GDM1 (cell line): ENCODE measurements around the gene ETV1.
"Not testable (repeated sequence)": the region's sequence is repeated elsewhere in the genome, so short reads cannot be mapped to it uniquely, and the experiment has no call there.

ENCODE experiments used
- DNase-seq: peaks from one replicate; lab custom pipeline; 2025; lab: John Stamatoyannopoulos, UW

Gene ETV1

DNA sequence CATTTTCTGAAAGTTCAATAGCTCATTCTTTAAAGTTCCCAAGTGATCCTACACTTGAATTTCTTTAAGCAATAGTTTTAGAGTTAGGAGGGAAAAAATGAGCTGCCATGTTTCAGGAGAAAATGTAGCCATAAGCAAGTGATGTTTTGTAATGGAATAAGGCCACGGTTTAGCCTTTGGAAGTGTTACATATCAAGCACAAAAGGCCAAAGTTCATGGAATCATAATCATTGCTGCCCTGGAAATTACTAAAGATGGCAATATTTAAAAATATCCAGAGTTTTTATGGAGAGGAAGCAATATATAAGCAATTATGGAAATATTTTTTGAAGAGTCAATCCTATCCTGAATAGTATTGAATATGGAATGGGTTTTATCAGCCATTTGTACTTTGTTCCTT is 68.4 kb downstream of the ETV1 start:
- DNase-seq: no peak

DNA sequence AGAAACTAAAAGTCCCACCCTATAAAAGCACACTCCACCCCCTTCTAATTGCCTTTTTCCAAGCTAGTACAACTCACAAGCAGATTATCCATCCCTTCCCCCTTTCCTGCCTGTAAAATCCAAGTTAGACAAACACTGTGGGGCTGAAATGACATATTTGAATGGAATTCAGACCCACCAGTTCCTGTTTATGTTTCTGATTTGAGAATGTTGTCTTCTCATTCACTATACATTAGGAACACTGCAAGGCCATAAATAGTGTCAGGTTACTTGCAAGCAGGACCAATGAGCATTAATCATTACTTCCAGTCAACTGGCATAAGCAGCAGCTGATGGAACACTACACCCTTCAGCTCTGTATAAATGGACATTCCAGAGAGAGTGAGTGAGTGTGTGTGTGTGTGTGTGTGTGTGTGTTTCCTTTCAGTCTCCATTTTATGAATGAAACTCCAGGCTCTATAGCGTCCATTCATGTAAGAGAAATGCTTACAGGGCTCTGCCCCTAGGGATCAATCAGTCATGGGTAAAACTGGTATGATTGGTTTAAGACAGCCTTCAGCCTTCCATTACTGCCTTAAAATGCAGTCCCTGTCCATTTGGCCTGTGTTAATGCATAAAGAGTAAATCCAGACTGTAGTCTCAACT is 69.3 kb downstream of the ETV1 start:
- DNase-seq: no peak

DNA sequence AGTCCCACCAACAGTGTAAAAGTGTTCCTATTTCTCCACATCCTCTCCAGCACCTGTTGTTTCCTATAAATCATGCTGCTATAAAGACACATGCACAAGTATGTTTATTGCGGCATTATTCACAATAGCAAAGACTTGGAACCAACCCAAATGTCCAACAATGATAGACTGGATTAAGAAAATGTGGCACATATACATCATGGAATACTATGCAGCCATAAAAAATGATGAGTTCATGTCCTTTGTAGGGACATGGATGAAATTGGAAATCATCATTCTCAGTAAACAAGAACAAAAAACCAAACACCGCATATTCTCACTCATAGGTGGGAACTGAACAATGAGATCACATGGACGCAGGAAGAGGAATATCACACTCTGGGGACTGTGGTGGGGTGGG is 71.1 kb downstream of the ETV1 start:
- not testable (repeated sequence) for DNase-seq

DNA sequence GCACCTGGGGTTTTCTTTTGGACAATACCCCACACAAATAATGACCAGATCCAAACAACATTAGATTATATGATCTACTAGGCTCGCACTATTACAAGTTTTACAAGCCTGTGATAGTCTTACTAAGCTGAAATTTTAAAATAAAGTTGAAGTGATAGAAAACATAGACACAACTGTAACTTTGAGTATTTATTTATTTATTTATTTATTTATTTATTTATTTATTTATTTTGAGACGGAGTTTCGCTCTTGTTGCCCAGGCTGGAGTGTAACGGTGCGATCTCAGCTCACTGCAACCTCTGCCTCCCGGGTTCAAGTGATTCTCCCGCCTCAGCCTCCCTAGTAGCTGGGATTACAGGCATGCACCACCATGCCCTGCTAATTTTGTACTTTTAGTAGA is 72.4 kb downstream of the ETV1 start:
- not testable (repeated sequence) for DNase-seq

DNA sequence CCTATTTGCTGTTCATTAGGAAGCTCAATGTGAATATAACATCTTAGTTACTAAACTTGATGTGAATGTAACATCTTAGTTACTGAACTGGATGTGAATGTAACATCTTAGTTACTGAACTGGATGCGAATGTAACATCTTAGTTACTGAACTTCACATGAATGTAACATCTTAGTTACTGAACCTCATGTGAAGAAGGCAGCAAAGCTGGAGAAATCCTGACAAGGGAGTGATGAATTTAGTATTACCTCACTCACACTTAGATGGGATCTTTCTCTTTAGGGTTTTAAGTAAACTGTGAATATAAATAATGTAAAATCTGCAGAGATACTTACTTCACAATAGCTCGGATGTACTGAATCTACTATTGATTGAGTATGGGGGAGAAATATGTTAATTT is 73.6 kb downstream of the ETV1 start:
- DNase-seq: no peak

DNA sequence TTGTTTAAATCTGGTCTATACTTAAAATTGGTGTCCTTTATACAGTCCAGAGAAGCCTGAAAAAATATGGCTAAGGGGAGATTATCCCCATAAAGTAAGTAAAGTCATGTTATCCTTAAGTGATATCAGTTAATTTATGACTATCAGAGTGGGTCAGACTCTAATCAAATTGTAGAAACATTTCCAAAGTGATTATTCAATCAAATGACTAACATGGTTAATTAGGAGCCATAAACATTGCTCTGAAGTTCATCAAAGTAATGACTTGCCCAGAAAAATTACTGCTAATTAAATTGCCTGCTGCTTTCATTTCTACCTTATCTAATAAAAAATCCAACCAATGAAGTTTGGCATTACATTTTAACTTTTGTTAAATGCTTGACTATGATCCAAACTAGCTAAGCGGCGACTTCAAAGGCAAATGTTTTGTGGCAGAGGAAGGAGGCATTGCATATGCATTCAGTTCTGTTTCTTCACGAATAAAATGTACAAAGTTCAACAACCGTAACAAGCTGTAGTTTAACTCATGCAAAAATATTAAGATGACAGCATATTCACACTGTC is 76.7 kb downstream of the ETV1 start:
- no peak for DNase-seq

DNA sequence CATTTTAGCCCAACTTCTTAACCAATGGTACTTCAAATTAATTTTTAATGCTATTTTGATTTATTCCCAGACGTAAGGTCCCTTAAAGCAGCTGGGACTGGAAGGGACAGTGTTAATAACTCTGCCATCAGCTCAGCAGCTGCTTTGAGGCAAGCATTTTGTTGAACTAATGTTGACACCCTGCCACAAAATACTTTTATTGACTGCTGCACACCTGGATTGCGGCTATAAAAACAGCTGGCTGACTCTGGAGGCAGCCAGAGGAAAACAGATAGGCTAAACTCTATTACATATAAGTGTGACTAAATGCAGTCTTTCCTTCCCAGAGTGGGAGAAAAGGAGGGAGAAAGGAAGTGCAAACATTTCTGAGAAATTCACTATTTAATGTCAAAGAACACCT is 77.6 kb downstream of the ETV1 start:
- no peak for DNase-seq

DNA sequence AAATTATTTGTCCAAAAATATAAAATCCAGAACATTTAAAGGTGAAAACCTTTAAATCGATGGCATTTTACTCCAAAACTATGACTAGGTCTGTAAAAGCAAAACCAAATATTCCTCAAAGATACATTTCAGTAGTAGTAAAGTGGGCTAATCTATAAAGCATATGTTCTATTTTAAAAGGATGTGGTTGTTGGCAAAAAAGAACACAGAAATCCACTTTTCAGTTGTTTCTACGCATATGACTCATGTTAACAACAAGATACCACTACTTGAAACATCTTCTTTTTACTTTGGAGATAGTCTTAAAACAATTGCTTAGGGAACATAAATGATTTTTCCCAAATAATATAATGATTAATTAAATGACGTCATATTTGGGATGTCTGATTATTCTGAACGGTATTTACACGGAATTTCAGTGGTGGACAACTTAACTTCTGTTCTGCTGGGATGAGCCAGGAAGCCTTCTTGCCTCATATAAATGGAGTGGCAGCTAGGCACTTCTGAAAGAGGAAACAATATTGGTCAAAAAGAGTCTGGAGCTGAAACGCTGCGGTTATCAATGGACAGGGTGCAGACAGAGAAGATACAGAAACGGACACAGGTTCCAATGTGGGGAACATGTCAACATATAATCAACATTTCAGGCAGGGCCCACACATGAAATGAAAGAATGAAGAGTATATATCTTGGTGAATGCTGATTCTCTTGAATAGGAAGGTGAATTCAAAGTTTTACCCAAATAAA is 78.5 kb downstream of the ETV1 start:
- DNase-seq: no peak

DNA sequence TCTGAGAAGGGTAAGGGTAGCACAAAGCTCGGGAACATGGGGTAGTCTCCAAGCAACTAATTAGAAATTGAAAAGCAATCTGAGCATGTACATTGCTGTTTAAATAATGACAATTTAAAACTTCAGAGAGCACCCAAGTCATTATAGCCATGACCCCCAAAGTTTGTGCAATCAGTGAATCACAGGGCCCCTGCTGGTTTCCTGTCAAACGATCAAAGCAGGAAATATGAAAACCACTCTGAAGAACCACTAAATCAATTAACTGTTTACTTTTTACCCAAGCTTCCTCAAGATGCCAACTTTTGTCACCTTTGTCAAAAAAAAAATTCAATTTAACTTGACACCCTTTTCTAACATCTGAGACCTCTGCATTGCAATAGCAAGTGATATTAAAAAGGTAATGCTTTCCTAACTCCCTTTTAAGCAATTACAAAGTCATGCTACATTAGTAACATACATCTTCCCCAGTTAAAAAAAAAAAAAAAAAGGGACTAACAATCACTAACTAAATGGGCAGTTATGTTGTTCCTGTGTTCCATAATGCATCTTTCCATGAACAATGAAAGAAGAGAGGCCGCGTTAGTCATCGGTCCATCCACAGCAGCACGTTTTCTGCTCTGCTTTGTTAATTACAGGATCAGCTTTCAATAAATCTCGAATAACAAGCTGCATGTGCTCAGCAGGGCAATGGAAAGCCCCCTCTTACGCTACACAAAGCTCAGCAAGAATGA is 80.6 kb downstream of the ETV1 start:
- no peak for DNase-seq

DNA sequence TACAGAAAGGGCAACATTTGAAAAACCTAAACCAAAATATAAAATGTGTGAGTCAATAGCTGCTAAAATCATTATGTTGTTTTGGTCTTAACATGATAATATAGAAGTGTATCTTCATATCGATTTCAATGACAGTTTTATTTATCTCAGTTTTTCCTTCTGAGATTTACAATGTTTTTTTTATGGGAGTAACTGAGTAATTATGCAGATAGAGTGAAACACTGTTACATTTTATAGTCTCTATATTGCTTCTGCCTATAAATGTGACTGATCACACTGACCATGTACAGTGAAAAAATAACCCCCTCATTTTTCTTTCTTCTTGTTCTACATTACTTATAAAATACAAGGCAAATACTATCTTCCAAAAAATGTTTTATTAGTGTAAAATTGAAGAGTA is 81.6 kb downstream of the ETV1 start:
- DNase-seq: no peak

DNA sequence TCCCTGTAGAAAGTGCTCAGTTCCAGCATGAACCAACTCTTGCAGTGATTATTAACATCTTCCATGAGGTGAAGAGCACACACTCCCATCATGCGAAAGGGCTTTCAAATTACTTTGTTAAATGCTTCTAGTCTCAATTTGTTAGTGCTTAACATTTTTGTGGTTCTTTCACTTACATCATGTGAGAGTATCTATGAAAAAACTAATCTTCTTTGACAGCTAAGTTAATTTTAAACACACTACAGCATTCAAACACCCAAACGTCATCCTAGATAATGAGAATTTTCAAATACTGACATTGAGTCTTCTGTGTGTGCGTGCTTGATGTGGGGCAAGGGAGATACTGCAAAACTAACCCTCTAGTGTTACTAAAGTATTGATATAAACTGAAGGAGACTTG is 84.8 kb downstream of the ETV1 start:
- DNase-seq: no peak

DNA sequence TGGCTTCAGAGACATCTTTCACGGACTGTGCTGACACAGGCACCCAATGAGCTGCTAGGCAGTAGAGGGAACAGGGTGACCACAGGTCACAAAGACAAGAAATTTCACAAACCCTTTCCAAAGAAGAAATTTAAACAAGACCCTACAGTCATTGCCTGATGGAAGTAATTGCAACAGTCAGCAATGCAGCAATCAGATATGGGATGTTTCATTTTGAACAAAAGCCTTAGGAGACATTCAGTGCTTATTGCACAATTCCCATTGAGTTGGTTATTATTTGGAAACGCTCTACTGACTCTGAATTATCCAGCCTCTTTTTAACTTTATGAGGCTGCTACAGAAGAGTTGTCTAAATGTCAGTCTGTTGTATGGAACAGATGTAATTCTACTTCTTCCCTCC is 85.5 kb downstream of the ETV1 start:
- DNase-seq: no peak

DNA sequence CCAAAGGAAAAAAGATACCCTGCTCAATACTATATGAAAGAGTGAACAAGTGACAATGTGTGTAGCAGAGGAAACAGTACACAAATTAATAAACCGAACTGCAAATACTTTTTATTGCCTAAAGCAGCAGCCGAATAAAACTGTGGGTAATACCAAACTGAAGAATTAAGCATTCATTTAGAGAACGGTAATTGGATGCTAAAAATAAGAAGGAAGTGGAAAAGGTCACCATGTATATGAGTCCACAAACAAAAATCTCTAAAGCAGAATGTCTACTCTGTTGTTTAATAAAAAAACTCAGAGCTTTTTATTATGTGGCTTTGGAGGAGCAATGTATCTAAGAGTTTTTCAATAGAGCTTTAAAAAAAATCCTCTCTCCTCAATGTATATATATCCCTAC is 87.9 kb downstream of the ETV1 start:
- no peak for DNase-seq

DNA sequence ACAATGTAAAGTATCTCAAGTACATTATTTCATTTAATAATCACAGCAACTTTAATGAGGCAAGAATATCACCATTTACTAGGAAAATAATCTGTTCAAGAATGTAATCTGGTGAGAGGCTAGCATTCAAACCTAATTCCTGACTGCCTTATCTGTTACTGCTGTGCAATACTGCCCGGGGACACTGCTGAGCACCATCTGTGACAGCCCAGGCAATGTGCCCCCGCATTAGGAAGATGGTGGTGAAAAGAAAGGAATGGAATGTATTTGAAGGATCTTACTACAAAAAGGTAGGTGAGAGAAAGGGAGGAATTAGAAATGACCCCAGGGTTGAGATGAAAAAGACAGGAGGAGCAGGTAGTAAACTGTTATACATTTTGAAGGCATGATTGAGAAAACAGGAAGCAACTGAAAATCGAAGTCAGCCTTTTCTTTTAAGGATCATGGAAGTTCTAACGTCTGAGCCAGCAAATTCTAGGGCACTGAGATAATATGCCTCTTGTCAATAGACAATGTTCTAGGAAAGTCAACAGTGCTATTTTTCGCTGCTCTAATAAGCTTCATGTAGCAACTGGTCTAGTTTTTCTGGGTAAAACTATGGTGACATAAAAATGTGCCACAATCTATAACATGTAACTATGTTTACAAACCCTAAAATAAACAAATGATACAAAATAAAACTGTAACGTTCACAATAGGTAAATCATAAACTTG is 90.4 kb downstream of the ETV1 start:
- DNase-seq: no peak

DNA sequence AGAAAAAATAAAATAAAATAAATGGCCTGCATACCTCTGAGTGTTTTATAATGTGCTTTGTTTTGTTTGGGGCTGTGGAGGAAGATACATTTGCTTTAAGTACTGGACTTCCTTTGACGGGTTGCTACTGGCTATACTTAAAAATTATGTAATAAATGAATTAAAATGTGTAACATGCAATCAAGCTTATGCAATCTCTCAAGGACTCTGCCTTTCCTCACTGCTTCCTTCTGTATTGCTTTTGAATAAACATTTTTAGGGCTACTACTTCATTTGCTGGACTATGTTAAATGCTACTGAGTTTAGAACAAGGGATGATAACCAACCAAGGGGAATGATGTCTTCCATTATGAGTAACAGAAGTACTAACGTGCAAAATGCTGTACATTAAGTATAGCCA is 91.6 kb downstream of the ETV1 start:
- no peak for DNase-seq

DNA sequence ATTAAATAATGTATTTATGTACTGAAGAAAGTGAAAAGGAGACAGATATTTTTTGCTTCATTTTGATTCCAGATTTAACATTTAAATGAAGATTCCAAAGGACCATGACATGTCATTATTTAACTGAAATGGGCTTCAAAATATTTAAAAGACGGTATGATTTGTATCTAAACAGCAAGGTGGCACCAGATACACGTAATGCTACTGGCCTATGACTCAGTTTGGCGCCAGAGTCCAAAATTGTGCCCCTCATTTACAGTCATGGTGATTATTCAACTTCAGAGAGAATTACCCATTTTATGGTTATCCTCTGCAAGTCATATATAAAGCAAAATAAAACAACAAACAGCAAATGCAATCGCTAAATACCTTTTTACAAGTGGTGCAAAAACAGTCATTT is 94.5 kb downstream of the ETV1 start:
- DNase-seq: no peak

DNA sequence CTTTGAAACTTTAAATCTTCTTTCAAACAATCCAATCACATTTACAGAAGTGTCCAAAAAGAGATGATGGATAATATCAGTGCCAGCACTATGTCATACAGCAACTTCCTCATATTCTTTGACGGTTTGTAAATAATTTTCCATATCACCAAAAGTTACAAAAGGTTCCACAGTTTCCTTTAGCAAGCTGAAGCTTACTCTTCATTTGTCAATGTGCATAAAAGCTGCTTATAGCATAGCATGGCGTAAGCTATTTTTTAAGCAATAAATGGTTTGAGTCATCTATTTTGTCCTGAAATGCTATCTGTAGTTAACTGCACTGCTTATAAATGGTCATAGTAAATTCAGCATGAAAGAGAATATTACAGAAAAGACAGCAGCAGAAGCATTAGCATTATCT is 95.1 kb downstream of the ETV1 start:
- no peak for DNase-seq

DNA sequence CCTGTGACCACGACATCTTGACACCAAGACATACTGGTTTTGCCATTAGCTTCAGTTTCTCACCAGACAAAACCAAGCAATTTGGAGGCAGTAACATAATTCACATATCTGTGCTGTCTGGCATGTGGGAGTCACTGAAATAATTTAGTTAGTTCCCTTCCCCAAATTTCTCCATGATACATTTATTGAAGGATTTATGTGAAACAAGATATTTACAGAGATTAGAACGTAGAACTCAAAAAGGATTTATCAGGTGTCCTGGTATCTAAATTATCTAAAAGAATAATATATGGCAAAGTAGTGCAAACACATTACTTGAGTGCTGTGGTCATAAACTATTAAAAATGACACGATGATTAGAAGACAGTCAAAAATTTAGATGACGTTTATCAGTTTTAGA is 98.7 kb downstream of the ETV1 start:
- no peak for DNase-seq

DNA sequence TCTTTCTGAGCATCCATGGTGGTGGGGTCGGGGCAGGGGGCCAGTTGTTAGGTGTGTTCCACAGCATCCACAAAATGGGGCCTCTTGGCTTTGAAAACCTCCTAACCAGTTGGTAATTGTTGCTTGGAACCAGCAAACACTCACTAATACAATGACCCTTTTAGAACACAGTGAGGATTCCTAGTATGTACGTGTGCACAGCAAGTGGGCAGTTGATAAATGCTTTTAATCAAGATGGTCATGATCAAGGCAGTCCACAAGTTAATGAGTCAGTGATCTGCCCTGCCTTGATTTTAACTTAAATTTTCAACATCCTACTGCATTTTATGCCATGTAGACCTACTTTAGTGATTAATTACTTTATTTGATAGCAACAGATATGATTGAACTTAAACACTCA is 103.1 kb downstream of the ETV1 start:
- no peak for DNase-seq

DNA sequence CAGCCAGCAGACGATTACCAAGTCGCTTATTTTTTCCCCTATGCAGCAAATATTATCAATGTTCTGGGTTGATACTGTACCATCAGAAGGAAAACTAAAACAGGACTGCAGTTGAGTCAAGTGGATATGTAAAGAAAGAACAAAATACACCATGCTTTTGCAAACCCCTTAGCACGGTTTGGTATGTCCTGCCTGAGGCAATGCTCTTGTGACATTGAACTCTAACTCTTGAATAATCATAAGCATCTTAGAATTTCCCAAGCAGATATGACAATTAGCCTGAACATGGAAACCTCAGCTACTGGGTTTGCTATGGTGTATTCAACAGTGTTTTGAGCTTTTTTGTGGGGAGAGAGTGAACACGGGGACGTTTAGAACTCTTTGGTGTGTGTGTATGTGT is 107.4 kb downstream of the ETV1 start:
- no peak for DNase-seq

DNA sequence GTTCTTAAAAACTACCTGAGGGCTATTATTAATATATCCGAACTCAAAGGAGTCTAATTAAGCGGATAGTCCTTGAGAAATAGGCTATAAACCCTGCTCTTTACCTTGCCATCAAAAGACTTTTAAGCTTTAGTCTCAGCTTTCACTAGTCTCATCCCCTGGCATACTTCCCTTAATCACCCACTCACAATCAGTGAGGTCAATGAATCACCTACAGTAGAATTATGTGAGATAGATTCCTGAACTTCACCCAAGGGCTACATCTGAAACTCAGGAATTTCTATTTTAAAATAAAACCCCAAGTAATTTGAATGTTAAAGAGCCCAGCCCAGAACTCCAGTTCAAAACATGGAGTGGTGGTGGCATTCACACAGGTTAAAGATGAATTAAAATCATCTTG is 108.7 kb downstream of the ETV1 start:
- DNase-seq: no peak

DNA sequence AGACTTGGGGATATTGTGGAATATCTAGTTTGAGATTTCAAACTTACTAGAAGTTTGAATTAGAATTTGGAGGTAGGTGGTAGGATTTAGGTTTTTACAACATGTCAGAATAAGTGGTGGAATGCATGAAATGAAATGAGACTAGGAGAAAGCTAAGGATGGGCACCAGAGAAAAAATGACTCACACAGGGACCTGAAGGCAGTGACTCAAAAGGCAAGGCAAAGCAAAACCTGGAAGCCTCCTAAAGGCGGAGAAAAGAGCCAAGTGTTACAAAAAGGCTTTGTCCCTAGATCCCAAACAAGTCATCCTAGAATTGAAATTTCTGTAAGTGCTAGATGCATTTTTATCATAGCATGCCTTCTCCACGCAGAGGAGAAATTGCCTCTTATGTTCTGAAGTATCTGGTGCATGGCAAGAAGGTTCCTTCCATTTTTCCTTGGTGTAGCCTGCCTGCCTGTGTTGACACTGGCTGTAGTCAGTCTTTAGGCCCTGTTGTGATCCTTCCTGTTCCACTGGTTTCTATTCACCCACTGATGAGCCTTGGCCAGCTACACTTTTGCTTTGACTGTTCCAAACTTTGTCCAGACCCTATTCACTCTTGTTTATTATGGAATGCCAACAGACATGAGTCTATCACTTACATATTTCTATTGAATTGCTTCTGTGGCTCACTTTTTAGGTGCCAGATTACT is 109.3 kb downstream of the ETV1 start:
- DNase-seq: no peak
